ENCODE results near the gene AGTPBP1.
"Not testable (repeated sequence)": the region's sequence is repeated elsewhere in the genome, so short reads cannot be mapped to it uniquely, and the experiment has no call there.

The AGTPBP1 gene

GRCh38 chr9:85594316-85594715 is 147.4 kb downstream of the AGTPBP1 start:
- no peak overlapping the region for H3K4me3 ChIP-seq (ENCODE audit: low read depth, low read length)
- no peak for TF ChIP-seq CTCF (IDR thresholded peaks at IDR 0.05; ENCODE audit: low read depth, low read length)

- H3K4me3 ChIP-seq (ENCODE audit: low read depth, low read length): no peak overlapping the region
- TF ChIP-seq CTCF (IDR thresholded peaks at IDR 0.05; ENCODE audit: low read depth, low read length): no peak
These were observed 155.1 kb downstream of the AGTPBP1 start for GRCh38 chr9:85586684-85587083.

- TF ChIP-seq CTCF (IDR thresholded peaks at IDR 0.05; ENCODE audit: low read depth, low read length): no peak
- H3K4me3 ChIP-seq (ENCODE audit: low read depth, low read length): no peak overlapping the region
These were observed 164.3 kb downstream of the AGTPBP1 start for GRCh38 chr9:85577353-85577952.

GRCh38 chr9:85575868-85576267 is 165.9 kb downstream of the AGTPBP1 start:
- H3K4me3 ChIP-seq (ENCODE audit: low read depth, low read length): no peak overlapping the region
- no peak for TF ChIP-seq CTCF (IDR thresholded peaks at IDR 0.05; ENCODE audit: low read depth, low read length)

GRCh38 chr9:85573546-85573945 is 168.2 kb downstream of the AGTPBP1 start:
- not testable (repeated sequence) for H3K4me3 ChIP-seq (ENCODE audit: low read depth, low read length)

GRCh38 chr9:85572917-85573316 is 168.8 kb downstream of the AGTPBP1 start:
- not testable (repeated sequence) for H3K4me3 ChIP-seq (ENCODE audit: low read depth, low read length)

- no peak overlapping the region for H3K4me3 ChIP-seq (ENCODE audit: low read depth, low read length)
- TF ChIP-seq CTCF (IDR thresholded peaks at IDR 0.05; ENCODE audit: low read depth, low read length): no peak
These were observed 171.8 kb downstream of the AGTPBP1 start for GRCh38 chr9:85569988-85570387.

- H3K4me3 ChIP-seq (ENCODE audit: low read depth, low read length): no peak overlapping the region
- TF ChIP-seq CTCF (IDR thresholded peaks at IDR 0.05; ENCODE audit: low read depth, low read length): no peak
These were observed 182.2 kb downstream of the AGTPBP1 start for GRCh38 chr9:85559526-85559925.
